Jurkat, Clone E6-1 (cell line): Measurements from ENCODE around the gene RAI1.

Experiments
- DNase-seq: peaks from one replicate; pipeline ENCODE4 v3.0.0-alpha.2; 2011; ENCODE audit warnings: low read depth, low spot score
- H3K4me3 ChIP-seq: 2 replicates; pipeline ENCODE4 v1.5.1; 2011; ENCODE audit warnings: mild to moderate bottlenecking, low read length, control low read depth, moderate library complexity

Gene RAI1

GRCh38 chr17:17826942-17827785, 145.9 kb downstream of the RAI1 start:
- no peak for DNase-seq
- H3K4me3 ChIP-seq, result no peak overlapping the region

DNA sequence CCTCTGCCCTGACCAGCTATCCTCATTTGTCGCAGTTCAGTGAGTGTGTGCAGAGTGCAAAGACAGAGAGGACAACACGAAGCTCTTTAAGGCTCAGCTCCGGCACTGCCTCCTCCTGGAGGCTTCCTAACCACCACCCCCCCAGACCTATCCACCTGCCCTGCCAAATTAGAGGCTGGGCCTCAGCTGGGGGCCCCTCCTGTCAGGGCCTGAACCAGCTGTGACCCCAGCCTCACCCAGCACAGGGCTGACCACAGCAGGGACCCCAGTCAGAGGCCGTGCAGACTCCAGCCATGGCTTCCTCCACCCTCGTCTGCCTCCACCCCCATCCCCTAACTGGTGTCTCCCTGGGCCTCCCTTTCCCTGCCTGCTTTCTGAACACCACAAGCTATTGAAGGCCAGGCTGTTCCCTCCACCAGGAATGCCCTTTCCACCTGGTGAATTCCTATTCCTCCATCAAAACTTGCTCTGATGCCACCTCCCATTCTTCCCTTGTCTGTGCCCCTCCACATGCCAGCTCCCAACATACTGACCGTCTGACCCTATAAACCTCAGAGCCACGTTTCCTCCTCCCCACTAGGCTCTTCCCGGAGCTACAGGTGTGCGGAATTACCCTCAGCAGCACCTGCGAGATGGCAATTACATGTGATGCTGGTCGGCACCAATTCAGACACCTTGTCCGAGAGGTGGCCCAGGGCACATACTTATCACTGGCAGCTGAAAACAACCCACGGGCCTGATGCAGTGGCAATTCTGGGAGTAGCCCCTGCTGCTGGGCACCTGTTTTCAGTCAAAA, 146.8 kb downstream of the RAI1 start:
- no peak overlapping the region for H3K4me3 ChIP-seq
- no peak for DNase-seq

- DNase-seq, result no peak
- H3K4me3 ChIP-seq, result no peak overlapping the region
Measured at GRCh38 chr17:17830269-17830567, 149.0 kb downstream of the RAI1 start.

- DNase-seq, result no peak
- H3K4me3 ChIP-seq, result no peak overlapping the region
Measured at GRCh38 chr17:17830740-17831207, 149.5 kb downstream of the RAI1 start.

GRCh38 chr17:17831208-17832031, 150.2 kb downstream of the RAI1 start:
- DNase-seq, result no peak
- H3K4me3 ChIP-seq, result no peak overlapping the region

- no peak overlapping the region for H3K4me3 ChIP-seq
- DNase-seq, result no peak
Measured at GRCh38 chr17:17832032-17832363, 150.7 kb downstream of the RAI1 start.

DNA sequence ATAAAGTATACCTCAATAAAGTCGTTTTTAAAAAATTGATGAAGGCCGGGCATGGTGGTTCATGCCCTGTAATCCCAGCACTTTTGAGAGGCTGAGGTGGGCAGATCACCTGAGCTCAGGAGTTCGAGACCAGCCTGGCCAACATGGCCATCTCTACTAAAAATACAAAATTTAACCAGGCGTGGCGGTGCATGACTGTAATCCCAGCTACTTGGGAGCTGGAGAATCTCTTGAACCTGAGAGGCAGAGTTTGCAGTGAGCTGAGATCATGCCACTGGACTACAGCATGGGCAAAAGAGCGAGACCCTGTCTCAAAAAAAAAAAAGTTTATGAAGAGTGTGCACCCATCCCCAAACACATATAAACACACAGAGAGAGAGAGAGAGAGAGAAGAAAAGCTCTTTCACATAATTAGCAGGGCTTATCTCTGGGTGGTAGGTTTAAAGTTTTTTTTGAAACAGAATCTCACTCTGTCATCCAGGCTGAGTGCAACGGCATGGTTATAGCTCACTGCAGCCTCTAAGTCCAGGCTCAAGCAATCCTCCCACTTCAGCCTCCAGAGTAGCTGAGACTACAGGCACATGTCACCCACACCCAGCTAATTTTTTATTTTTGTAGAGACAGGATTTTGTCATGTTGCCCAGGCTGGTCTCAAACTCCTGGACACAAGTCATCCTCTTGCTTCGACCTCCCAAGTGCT, 152.6 kb downstream of the RAI1 start:
- H3K4me3 ChIP-seq, result no peak overlapping the region
- no peak for DNase-seq

DNA sequence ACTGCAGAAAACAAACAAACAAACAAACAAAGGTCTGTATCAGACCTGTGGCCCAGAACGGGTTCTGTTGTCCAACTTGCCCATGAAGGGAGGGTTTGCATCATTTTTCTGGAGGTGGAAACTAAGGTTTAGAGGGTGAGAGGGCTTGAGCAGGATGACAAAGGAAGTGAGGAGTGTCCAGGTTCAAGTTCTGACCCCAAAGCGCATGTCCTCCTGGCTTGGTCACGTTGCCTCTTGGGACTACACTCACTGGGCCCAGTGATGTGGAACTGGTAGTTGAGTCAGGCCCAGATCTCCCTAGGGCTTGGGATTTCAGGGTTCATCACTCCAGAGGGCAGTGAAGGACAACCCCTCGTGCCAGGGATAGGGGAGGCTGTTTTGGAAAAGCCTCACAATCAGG, 153.7 kb downstream of the RAI1 start:
- H3K4me3 ChIP-seq, result peak overlapping the region; percentile 83
- DNase-seq, result no peak

DNA sequence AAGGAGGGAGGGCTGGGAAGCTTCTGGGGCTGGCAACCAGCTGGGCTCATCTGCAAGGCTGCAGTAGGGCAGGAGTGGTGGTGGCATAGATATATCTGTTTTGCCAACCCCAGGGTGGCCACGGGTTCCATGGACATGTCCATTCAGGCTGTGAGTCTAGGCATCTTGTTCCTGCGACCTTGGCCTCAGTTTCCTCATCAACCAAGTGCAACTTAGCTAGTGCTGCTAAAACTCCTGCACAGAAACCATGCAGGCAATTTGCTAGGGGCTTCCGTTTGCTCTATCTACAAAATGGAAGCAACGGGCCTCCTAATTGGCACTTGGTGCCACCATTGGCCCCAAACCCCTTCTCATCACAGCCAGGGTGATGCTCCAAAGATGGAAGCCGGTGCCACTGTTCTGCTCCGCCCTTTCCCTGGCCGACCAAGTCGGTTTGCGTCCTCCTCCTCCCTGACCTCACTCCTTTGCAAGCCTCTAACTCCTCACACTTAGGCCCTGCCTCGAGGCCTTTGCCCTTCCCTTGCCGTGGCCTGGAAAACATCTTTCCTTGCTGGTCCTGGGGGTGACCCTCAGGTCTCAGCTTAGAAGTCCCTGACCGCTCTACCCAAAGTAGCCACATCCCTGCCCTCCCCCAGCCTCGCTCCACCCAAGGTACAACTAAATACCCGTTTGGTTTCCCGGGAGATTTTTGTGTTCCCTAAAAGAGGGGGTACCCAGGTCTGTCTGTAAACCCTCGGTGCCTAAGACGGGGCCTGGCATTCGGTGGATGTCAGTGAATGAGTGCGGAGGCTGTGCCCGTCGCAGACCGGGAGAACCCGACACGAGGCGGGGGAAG, 154.4 kb downstream of the RAI1 start:
- peak overlapping the region; percentile 83 for H3K4me3 ChIP-seq
- DNase-seq, result no peak

DNA sequence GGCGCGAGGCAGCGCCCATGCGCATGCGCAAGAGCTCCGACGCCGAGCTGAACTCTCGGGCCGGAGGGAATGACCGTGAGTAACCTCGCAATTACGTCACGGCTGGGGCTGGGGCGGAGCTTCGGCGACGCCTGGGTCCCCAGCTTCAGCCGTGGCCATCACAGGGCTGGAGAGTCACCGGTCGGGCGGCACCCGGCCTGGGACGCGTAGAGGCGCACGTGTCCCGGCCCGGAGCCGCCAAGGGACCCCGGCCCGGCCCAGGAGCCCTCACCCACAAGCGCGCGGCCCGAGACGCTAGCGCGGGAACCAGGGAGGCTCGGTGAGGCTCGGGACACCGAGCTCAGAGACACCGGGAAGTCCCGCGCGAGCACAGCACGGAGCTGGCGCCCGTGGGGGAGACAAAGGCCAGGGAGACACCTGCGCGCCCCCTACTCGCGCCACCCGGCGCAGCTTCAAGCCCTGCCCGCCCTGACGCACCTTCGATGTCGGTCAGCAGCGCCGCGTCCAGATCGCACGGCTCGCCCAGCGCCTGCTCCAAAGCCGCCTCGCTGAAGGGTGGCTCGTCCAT, 155.1 kb downstream of the RAI1 start:
- peak overlapping the region; percentile 83 for H3K4me3 ChIP-seq
- peak; percentile 91 for DNase-seq

GRCh38 chr17:17836818-17837379, 155.6 kb downstream of the RAI1 start, which contains the start of gene SREBF1:
Gene SREBF1, minus strand, starts transcription at chr17:17836986. Its CDS starts 169 bp downstream, at chr17:17836817.
- H3K4me3 ChIP-seq, result peak within 1 kb of the TSS; percentile 83
- no peak for DNase-seq

DNA sequence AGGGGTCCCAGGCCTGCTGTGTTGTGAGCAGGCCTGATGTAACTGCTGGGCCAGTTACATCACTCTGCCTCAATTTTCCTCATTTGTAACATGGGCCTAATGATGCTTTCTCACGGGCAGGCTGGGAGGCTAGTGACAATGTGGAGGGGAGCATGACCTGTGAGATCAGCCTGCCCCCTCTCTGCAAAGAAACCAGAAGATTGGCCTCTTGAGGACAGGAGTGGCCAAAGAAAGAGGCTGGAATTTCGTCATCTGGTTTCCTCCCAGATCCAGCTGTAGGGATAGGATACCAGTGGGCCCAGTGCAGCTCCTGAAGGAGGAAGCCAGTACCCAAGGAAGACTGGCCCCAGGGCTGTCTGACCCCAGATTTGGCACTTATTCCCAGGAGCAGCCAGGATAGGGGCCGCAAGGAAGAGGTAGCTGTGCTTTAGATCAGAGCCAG, 156.1 kb downstream of the RAI1 start:
- no peak for DNase-seq
- H3K4me3 ChIP-seq, result peak overlapping the region; percentile 83

GRCh38 chr17:17837966-17838962, 157.0 kb downstream of the RAI1 start:
- no peak for DNase-seq
- no peak overlapping the region for H3K4me3 ChIP-seq

GRCh38 chr17:17839791-17840707, 158.8 kb downstream of the RAI1 start:
- no peak overlapping the region for H3K4me3 ChIP-seq
- DNase-seq, result no peak

GRCh38 chr17:17840751-17841591, 159.7 kb downstream of the RAI1 start:
- DNase-seq, result no peak
- no peak overlapping the region for H3K4me3 ChIP-seq
